ENCODE data around the gene NACC2. TPM values are rescaled to one million over a fixed set of nuclear protein-coding genes. Genes with fewer than 3 reads are reported as not detected.

Gene NACC2
- total and polyA plus RNA-seq, 2 donors (not counting 3 experiments of a cell fraction or from before 2014, with no cell fraction given): 15.8 to 27.1 TPM

GRCh38 chr9:136058084-136058483, 37.0 kb downstream of the NACC2 start:
- H3K27ac ChIP-seq (ENCODE audit: insufficient read depth, low read depth, low read length): no peak overlapping the region
- no peak overlapping the region for H3K4me2 ChIP-seq (ENCODE audit: insufficient read depth, low read length)
- dilution Hi-C loops (cut with MboI; ENCODE audit: extremely low pct_ligation_motif_present, low sequenced_read_pairs): no loop called here
- H2AFZ ChIP-seq (ENCODE audit: low read depth, low read length): no peak overlapping the region
- TF ChIP-seq EZH2 (IDR thresholded peaks at IDR 0.05; ENCODE audit: borderline replicate concordance, low read depth, low read length, severe bottlenecking): no peak
- TF ChIP-seq MAX (IDR thresholded peaks at IDR 0.05; ENCODE audit: insufficient read depth, insufficient read length): no peak
- TF ChIP-seq MYC (IDR thresholded peaks at IDR 0.05; ENCODE audit: low read depth, low read length): no peak
- no peak for TF ChIP-seq POLR2A (IDR thresholded peaks at IDR 0.05; ENCODE audit: low read depth, low read length)
- no peak for TF ChIP-seq FOS (IDR thresholded peaks at IDR 0.05; ENCODE audit: borderline replicate concordance, insufficient read depth, low read length)
- no peak for TF ChIP-seq GATA2 (IDR thresholded peaks at IDR 0.05; ENCODE audit: insufficient read depth, insufficient read length, low read depth, low read length)
- no peak for TF ChIP-seq JUN (IDR thresholded peaks at IDR 0.05; ENCODE audit: borderline replicate concordance, insufficient read depth, insufficient read length, low read depth)
- TF ChIP-seq POLR2AphosphoS5 (IDR thresholded peaks at IDR 0.05; ENCODE audit: insufficient read depth, low read depth, low read length): no peak
- TF ChIP-seq CTCF (IDR thresholded peaks at IDR 0.05; ENCODE audit: extremely low read depth in 1 of 2, insufficient read depth in 1 of 2, low read depth in 1 of 2, low read length in 2 of 2): no peak
- no peaks in the 10 kb centered on the region for H3K9me3 ChIP-seq (replicated peaks; ENCODE audit: control insufficient read depth, insufficient read depth, low read length)
- H3K9ac ChIP-seq (replicated peaks; ENCODE audit: extremely low read depth, insufficient read depth, low read length): no peak overlapping the region
- peaks cover 54% of the 10 kb centered on the region for H3K79me2 ChIP-seq (ENCODE audit: control insufficient read depth, insufficient read depth, low read length)
- H3K4me1 ChIP-seq (ENCODE audit: control insufficient read depth, extremely low read depth, insufficient read depth, low read length): peaks cover 10% of the 10 kb centered on the region
- POLR2A ChIA-PET: no interaction called here
- no peak overlapping the region for H3K4me3 ChIP-seq (replicated peaks in 1 of 3; ENCODE audit: insufficient read depth in 1 of 3, low read depth in 1 of 3, low read length in 3 of 3)
- CTCF ChIA-PET: no interaction called here
- no peak for DNase-seq (ENCODE audit: low read depth, low spot score)
- H3K36me3 ChIP-seq (ENCODE audit: control insufficient read depth in 2 of 2, extremely low read depth in 1 of 2, insufficient read depth in 2 of 2, low read length in 2 of 2): peaks cover 0 to 5% of the 10 kb centered on the region in 2 experiments
- BruUV-seq (replicated peaks): no TSS peak
- FAIRE-seq: no peak
- intact Hi-C loops (cut with micrococcal nuclease): no loop called here
- H4K20me1 ChIP-seq (replicated peaks; ENCODE audit: control insufficient read depth, extremely low read depth, insufficient read depth, low read length): no peaks in the 10 kb centered on the region
- H3K9me1 ChIP-seq (replicated peaks; ENCODE audit: control insufficient read depth, extremely low read depth, insufficient read depth, low read length): no peaks in the 10 kb centered on the region
- H3K27me3 ChIP-seq (ENCODE audit: control insufficient read depth in 2 of 2, insufficient read depth in 2 of 2, low read length in 2 of 2): no peaks in the 10 kb centered on the region
